CD4-positive, alpha-beta T cell treated with Interleukin-10 for 1 hour (primary cell): ENCODE data around the gene CX3CL1.
"Not testable (repeated sequence)": the region's sequence is repeated elsewhere in the genome, so short reads cannot be mapped to it uniquely, and the experiment has no call there.

ENCODE experiments used
- DNase-seq: peaks from one replicate; pipeline ENCODE4 v3.0.0-alpha.2; 2020

CX3CL1 gene

DNA sequence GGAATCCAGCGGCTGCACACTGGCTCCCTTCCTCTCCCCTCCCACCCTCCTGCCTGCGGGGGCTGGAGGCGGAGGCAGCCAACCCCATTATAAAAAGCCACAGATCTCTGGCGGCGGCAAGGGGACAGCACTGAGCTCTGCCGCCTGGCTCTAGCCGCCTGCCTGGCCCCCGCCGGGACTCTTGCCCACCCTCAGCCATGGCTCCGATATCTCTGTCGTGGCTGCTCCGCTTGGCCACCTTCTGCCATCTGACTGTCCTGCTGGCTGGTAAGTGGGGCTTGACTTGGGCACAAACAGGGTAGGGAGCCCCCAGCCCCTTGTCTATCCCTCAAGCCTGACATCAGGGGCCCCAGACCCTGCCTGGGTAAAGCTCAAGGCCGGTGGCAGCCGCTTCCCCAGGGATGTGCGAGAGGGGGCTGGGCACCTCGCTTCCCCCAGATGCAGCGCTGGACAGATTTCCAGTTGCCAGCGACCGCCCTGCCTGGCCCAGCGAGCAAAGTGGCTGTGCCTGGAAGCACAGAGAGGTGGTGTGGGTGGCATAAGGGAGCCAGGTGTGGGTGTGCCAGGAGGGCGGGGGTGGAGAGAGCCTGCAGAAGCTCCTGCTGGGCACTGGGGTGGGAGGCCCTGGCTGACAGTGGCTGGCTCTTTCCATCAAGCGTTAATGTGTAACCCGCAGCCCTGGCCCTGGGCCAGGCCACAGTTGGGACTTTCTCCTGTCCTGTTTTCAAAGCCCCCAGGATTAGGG is at the start of gene CX3CL1:
CX3CL1 (plus strand) TSS at position 119 of the 745 bp plus-strand sequence; CDS start at position 198, 79 bp downstream.
- no peak for DNase-seq

DNA sequence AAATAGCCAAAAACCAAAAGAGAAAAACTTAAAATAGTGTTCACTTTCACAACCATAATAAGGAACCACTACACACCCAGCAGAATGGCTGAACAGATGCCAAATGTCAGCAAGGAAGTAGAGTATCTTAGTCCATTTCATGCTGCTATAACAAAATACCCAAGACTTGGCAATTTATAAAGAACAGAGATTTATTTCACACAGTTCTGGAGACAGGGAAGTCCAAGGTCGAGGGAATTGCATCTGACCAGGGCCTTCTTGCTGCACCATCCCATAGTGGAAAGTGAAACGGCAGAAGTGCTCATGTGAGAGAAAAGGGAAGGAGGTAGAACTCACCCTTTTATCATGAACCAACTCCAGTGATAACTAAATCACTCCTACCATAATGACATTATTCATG is 47.5 kb upstream of the CX3CL1 start:
- DNase-seq, result no peak

DNA sequence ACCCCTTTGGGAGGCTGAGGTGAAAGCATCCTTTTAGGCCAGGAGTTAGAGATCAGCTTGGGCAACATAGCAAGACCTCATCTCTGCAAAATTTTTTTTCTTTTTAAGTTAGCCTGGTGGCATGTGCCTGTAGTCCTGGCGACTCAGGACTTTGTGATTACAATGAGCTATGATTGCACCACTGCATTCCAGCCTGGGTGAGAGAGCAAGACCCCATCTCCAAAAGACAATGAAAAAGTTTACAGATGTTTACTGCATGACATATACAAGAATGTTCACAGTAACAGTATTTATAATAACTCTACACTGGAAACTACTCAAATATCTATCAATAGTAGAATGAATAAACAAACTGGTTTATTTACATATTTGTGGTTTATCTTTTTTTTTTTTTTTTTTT is 46.8 kb upstream of the CX3CL1 start:
- DNase-seq, result no peak

GRCh38 chr16:57329718-57330327 is 42.5 kb upstream of the CX3CL1 start:
- no peak for DNase-seq

GRCh38 chr16:57331355-57331754 is 40.9 kb upstream of the CX3CL1 start:
- no peak for DNase-seq

DNA sequence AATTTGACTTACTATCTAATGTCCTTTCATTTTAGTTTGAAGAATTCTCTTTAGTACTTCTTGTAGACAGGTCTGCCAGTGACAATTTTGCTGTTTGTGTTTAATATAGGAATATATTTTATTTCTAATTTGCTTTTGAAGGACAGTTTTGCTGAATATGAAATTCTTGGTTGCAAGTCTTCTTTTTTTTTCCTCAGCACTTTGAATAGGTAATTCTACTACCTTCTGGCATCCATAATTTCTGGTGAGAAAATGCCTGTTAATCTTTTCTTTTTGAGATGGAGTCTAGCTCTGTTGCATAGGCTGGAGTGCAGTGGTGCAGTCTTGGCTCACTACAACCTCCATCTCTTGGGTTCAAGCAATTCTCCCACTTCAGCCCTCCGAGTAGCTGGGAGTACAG is 38.9 kb upstream of the CX3CL1 start:
- DNase-seq, result no peak

DNA sequence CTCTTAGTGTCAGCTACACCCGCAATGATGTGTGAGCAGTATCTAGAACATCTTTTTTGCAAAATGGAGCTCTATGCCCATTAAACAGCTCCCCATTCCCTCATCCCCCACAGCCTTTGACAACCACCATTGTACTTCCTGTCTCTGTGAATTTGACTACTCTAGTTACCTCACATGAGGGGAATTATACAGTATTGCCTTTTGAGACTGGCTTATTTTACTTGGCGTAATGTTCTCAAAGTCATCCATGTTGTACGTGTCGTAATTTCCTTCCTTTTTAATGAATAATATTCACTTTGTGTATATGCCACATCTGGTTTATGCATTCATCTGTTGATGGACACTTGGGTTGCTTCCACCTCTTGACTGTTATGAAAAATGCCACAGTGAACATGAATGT is 36.9 kb upstream of the CX3CL1 start:
- DNase-seq, result no peak

DNA sequence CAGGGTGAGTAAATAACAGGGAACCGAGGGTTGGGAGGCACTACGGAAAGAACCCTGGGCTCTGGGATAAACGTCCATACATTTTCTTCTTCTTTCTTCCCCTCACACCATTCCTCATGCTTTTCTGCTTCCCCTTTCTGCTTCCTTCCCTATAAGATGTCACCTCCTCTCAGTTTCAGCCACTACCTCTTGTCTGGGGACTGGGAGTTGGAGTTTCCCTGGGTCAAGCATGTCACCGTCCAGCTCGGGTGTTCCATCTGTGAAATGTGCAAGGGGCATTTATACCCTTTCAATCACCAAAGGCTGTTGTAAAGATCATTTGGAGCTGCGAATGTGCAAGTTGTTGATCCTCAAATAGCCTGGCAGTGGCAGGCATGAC is 31.2 kb upstream of the CX3CL1 start:
- no peak for DNase-seq

DNA sequence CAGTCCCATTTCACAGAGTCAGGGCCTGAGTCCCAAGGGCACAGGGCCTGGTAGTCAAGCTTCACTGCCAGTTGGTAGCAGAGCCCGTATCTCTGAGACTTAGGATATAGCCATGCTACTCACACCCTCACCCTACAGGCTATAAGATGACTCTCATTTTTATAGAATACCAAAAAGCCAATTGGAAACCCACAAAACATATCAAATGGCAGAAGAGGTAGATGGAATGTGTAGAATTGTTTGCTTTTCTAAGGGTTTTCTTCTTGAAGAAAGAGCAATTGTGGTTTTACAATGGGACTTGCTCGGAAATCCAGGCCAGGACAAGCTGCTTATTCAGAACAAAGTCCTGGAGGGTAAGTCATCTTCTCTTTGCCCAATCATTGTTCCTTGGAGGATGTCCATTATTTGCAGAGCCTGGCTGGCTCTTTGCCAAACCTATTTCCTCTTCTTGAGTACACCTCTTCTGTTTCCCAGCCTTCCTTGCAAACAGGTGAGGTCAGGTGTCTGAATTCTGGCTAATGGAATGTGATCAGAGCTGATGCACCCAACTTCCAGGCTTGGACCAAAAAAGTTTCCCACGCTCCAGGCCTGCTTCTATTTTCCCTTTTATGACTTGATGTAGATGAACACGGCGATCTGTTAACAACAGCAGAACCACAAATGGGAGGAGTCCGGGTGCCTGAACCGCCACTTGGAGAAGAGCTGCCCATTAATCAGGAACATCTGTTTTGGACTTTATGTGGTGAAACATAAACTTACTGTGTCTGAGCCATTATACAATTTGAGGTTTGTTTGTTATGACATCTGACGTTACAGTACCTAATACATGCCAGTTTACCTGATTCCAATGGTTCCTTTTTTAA is 30.6 kb upstream of the CX3CL1 start:
- no peak for DNase-seq

GRCh38 chr16:57342606-57343005 is 29.7 kb upstream of the CX3CL1 start:
- not testable (repeated sequence) for DNase-seq

DNA sequence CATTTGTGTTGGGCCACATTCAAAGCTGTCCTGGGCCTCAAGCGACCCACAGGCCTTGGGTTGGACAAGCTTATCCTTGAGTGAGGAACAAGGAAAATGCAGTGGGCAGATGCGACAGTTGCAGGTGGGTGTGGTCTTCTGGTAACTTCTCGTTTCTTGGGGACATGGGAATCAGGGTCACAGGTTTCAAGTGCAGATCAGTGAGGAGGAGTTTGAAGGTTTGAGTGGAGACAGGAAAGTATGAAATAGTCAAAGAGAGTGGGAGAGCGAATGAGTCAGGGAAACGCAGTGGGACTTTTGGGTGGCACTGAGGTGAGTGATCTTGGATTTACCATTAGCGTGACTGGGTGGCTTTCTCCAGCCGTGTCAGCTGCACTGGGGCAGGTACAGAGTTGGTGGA is 29.1 kb upstream of the CX3CL1 start:
- no peak for DNase-seq

GRCh38 chr16:57344094-57344493 is 28.2 kb upstream of the CX3CL1 start:
- DNase-seq, result not testable (repeated sequence)

DNA sequence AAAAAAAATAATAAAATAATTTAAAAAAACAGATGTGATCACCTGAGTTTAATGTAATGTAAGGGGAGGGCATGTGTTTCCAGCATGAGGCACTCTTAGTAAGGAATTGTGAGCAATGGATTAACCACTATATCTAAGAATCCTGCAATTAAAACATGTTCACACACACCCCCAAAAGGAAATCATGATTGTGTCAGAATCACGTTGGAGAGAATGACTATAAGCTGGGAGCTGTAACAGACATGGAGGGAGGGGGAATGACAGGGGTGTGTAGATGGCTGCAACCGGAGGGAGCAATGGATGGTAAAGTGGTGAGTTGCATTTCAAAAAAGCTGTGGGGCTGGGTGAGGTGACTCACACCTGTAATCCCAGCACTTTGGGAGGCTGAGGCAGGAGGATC is 27.3 kb upstream of the CX3CL1 start:
- DNase-seq, result no peak

DNA sequence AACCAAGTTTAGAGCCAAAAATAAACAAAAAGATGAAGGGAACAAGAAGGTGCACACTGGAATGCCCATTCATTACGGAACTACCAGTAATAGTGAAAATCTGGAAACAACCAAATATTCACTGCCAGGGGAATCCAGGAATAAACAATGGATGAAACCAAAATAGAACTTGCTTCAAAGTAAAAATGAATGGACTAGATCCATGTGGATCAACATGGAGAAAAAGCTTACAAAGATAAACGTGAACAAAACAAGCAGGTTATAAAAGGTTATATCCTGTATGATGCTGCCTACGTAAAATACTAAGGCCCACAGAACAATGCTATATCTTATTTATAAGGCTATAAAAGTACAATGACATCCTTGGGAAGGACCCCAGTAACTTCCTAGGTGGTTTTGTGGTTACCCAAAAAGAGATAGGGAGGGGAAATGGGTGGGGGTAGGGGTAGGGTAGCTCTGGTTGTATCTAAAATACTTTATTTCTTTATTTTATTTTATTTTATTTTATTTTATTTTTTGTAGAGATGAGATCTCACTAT is 26.6 kb upstream of the CX3CL1 start:
- DNase-seq, result no peak

DNA sequence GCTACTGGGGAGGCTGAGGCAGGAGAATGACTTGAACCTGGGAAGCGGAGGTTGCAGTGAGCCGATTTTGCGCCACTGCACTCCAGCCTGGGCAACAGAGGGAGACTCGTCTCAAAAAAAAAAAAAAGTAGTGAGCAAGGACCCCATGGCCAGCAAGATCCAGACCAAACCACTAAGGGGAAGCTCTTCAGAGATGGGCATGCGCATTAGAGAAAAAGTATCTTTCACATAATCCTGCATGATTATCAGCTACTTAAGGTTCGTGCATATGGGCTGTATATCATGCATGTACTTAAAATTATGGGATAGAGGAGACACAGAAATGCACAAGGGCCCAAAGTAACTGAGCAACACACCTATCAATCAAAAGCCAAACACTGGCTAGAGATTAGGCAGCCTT is 24.4 kb upstream of the CX3CL1 start:
- DNase-seq, result no peak

DNA sequence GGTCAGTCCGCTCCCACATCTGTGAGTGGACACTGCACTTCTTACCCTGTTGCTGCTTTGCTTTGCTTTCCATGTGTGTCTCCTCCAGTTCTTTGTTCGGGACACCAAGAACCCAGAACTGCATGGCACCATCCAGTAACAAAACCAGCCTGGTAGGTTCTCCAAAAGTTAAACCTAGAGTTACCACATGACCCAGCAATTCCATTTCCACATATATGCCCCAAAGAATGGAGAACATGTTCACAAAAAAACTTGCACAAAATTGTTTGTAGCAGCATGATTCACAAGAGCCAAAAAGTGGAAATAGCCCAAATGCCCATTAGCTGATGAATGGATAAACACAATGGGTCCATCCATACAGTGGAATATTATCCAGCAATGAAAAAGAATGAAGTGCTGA is 24.0 kb upstream of the CX3CL1 start:
- no peak for DNase-seq

DNA sequence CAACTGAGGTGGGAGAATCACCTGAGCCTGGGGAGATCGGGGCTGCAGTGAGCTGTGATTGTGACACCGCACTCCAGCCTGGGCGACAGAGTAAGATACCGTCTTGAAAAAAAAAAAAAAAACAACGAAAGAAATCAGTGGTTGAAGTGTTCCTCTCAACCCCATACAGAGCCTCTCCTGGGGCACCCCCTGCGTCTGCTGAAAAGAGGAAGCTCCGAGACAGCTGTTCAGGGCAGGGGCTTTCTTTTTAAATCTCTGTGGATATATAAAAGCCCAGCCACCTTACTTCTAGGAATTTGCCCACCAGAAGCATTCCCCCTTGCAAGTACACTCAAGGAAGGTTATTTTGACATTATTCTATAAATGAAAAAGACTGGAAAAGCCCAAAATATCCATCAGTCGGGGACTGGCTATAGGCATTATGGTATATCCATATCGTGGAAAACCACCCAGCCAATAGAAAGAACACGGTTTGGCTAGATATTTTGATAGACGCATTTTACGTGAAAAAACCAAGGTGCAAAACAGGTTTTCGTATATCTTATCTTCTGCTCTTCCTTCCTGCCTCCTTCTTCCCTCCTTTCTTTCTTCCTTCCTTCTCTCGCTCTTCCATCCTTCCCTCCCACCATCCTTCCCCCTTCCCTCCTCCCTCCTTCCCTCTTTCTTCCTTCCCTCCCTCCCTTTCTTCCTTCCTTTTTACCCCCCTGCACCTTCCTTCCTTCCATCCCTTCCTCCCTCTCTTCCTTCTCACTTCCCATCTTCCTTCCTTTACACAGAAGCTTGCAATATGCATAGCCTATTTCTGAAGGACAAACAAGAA is 22.9 kb upstream of the CX3CL1 start:
- DNase-seq, result no peak

- DNase-seq, result no peak
These were observed 19.6 kb upstream of the CX3CL1 start for GRCh38 chr16:57352636-57353047.

DNA sequence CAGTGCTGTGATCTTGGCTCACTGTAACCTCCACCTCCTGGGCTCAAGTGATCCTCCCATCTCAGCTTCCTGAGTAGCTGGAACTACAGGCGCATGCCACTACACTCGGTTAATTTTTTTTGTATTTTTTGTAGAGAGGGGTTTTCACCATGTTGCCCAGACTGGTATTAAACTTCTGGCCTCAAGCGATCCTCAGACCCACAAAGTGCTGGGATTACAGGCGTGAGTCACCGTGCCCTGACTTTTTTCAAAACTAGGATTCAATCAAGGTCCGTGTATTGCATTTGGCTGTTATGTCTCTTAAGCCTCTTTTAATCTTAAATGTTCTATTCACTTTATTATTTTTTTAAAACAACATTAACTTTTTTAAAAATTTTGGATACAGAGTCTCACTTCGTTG is 18.0 kb upstream of the CX3CL1 start:
- DNase-seq, result no peak

- no peak for DNase-seq
These were observed 16.3 kb upstream of the CX3CL1 start for GRCh38 chr16:57355898-57356414.

GRCh38 chr16:57356547-57356946 is 15.7 kb upstream of the CX3CL1 start:
- DNase-seq, result no peak

- DNase-seq, result no peak
These were observed 14.8 kb upstream of the CX3CL1 start for GRCh38 chr16:57357330-57358085.
